Measurements from ENCODE around the gene ACVR2A.

Gene ACVR2A

DNA sequence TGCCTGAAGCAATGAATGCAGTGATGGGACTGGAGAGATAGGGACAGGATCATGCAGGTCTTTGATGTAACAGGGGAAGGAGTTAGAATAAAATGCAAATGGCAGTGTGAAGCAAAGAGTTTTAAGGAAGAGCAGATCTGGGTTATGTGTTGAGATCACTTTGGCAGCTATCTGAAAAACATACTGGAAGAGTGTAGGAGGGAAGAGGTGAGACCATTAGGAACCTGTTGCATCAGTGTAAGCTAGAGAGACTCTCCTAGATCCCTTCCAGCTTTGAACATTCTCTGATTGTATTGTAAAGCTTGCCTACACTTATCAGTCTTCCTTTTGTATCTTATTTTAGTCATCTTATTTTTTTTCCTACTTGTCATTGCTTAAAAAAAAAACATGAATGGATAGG, 10.5 kb downstream of the ACVR2A start:
- DNase-seq (ENCODE audit: low read depth in 2 of 2): no peak

GRCh38 chr2:147855977-147856376, 11.1 kb downstream of the ACVR2A start:
- DNase-seq (ENCODE audit: low read depth in 2 of 2): no peak

GRCh38 chr2:147860009-147860408, 15.2 kb downstream of the ACVR2A start:
- DNase-seq (ENCODE audit: low read depth in 2 of 2): no peak

GRCh38 chr2:147862859-147863516, 18.2 kb downstream of the ACVR2A start:
- DNase-seq (ENCODE audit: low read depth in 2 of 2): no peak

DNA sequence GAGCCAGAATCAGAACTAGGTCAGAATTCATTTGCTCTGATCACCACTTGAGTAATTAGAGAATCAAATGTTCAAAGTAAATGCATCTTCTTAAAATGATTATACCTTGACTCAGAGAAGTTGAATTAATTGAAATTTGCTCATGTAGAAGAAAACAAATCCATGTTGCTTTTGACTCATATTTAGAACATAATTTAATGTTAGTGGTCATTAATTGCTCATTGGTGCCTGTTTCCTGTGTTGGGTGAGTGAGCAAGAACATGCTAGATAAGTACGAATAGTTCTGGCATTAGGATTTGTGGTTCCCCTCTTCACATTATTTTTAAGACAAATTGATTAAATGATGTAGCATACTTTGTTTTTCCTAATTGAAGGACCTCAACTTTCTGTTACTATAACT, 19.0 kb downstream of the ACVR2A start:
- DNase-seq (ENCODE audit: low read depth in 2 of 2): no peak

GRCh38 chr2:147865560-147865959, 20.7 kb downstream of the ACVR2A start:
- no peak for DNase-seq (ENCODE audit: low read depth in 2 of 2)

DNA sequence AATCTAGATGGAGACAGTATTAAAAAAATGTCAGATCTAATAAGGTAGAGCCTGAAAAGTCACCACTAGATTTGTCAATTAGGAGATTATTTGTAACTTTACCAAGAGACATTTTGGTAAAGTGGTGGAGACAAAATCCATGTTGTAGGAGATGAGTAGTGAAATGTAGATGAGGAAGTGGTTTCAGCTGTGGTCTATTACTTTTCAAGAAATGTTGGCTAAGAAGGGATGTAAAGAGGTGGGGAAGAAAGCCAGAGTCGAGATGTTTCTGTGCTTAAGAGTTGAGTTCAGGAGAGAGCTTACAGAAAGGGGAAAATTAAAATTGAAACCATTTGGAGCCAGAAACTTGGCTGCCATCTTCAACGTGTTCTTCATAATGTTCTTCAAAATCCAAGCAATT, 22.2 kb downstream of the ACVR2A start:
- no peak for DNase-seq (ENCODE audit: low read depth in 2 of 2)

DNA sequence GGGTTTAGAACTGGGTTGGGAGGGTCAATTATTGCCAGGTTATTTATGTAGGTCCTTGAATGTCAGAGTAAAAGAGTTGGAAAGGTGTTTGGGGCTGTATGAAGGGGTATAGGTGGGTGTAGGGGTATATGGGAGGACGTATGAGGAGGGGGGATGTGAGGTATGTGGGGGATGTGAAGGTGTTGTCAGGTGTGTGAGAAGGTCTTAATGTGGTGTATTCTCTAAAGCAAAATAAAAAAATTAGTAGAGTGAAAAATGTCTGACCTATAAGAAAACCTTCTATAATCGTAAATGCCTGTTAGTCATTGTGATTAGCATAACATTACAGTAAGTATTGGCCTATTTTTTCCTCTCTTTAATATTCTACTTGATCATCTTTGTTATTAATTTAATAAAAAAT, 25.1 kb downstream of the ACVR2A start:
- DNase-seq (ENCODE audit: low read depth in 2 of 2): no peak

DNA sequence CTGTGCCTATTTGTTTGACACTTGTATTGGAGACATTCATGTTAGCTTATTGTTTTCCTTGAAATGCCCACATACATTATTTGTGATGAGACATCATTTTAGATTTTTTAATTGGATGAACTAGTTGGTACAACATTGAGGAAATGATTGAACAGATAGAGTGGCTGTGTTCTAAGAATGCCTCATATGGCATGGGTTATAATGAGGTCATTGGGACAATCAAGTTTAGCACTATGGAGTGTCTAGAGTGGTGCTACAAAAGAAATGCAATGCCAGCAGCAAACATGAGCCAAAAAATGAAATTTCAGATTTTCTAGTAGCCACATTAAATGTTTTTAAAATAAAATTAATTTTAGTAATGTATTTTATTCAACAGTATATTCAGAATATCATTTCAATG, 28.1 kb downstream of the ACVR2A start:
- DNase-seq (ENCODE audit: low read depth in 2 of 2): no peak

DNA sequence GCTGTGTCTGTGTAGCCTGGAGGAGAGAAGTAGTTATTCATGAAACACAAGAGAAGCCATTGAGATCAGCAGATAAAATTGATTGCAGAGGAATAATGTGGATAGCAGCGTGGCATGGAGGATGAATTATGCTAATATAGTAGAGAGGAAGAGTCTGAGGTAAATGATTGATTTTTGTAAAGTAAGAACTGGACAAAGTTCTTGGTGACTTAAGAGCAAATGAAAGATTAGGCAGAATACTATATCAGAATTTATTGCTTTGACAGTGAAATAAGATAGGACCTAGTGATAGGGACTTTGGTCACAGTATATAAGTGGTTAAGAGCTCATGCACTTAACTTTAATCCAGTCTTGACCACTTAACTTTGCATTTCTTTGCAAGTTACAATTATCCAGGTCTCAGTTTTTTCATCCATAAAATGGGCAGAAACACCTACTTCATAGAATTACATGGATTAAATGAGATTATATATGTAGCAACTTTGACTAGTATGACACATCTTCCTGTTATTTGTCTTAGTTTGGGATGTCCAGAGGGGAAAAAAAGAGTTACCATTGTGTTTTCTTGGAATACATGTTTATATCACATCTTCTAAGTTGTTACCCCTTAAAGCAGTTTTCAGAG, 29.1 kb downstream of the ACVR2A start:
- no peak for DNase-seq (ENCODE audit: low read depth in 2 of 2)

GRCh38 chr2:147879846-147880245, 35.0 kb downstream of the ACVR2A start:
- DNase-seq (ENCODE audit: low read depth in 2 of 2): no peak

DNA sequence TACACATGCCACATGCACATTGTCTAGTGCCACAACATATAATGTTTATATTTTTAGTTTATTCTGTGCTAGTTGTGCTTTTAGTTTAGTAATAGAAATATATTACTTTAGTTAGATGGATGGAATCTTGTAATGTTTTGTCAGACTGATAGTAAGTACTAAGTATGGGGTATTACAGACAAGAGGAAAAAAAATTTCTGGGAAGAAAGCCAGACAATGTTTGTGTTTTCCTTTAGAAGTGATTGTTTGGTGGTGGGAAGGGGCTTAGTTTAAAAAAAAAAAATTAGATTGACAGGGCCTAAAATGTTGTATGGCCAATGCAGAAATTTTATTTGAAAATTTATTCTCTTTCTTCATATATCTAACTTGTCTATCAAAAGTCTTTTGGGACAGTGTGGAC, 37.8 kb downstream of the ACVR2A start:
- no peak for DNase-seq (ENCODE audit: low read depth in 2 of 2)

GRCh38 chr2:147884830-147885229, 40.0 kb downstream of the ACVR2A start:
- DNase-seq (ENCODE audit: low read depth in 2 of 2): no peak

DNA sequence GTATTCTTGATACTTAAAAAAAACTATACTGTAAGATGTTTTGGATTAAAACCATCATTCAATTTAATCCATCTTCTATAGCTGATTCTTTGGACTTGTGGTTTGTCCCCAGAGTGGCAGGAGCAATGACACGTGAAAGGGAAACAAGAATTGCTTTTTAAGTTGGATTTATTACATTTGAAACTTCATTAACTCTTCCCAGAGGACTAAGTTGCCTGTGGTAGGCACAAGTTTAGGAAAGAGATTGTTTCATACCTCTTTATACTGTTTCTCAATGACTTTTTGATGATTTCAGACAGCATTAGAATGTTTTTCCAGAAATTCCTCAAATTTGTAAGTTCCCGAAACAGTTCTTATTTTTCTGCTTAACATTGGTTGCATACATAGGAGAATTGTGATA, 41.3 kb downstream of the ACVR2A start:
- DNase-seq (ENCODE audit: low read depth in 2 of 2): no peak

GRCh38 chr2:147888680-147889079, 43.9 kb downstream of the ACVR2A start:
- no peak for DNase-seq (ENCODE audit: low read depth in 2 of 2)

DNA sequence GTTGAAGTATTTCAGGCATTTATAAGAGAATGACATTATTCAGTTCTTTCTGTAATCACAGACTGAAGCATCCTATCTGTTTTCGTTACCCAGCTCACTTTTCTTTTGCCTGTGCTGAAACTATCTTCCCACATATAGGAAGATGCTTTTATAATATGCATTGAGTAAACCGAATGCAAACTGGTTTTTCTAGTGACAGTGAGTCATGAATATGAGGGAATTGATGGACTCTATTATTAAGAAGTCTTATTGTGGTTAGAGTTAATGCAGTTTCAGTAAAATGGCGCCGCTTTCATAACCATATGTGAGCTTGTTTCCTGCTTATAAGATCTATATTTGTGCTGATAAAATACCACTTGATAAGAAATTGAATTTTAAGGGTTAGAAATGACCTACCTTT, 59.2 kb downstream of the ACVR2A start:
- no peak for DNase-seq (ENCODE audit: low read depth in 2 of 2)

- no peak for DNase-seq (ENCODE audit: low read depth in 2 of 2)
Observed at GRCh38 chr2:147909178-147909577, 64.3 kb downstream of the ACVR2A start.

DNA sequence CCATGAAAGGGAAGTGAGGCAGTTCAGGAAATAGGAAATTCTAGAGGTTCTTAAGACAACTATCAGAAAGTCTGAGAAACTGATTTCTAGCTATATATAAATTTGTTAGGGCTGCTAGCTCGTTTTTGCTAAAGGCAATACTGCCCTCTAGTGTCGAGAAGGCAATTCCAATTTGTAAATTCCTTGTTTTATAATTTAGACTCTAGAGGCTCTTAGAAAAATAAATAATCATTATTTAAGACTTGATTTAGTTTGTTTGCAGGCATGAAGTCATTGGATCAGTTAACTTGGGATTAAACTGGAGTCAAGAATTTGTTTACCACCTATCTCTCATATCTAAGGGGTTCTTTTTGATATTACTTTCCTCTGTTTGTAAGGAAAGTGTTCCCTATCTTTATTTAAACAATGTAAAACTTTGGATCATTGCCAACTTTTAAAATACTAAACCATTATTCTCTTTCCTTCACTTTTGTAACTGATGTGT, 66.2 kb downstream of the ACVR2A start:
- no peak for DNase-seq (ENCODE audit: low read depth in 2 of 2)

GRCh38 chr2:147913701-147914480, 69.1 kb downstream of the ACVR2A start:
- DNase-seq (ENCODE audit: low read depth in 2 of 2): no peak

DNA sequence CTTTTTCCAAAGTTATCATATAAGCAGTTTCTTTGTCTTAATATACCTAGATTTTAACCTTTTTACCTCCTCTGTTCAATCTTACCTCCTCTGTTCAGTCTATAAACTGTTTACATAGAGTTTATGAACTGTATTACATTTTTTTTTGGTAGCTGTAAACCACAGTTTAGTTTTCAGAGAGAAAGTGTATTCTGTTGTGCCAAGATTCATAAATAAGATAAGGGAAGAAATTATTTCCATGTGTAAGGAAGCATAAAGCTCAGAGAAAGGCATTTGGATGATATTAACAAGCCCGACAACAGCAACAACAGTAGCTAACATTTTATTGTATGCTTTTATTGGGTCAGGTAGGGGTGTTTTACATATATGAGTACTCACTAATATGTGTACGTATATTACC, 71.2 kb downstream of the ACVR2A start:
- DNase-seq (ENCODE audit: low read depth in 2 of 2): no peak

GRCh38 chr2:147916723-147917122, 71.9 kb downstream of the ACVR2A start:
- DNase-seq (ENCODE audit: low read depth in 2 of 2): no peak

- no peak for DNase-seq (ENCODE audit: low read depth in 2 of 2)
Observed at GRCh38 chr2:147917161-147917560, 72.3 kb downstream of the ACVR2A start.

DNA sequence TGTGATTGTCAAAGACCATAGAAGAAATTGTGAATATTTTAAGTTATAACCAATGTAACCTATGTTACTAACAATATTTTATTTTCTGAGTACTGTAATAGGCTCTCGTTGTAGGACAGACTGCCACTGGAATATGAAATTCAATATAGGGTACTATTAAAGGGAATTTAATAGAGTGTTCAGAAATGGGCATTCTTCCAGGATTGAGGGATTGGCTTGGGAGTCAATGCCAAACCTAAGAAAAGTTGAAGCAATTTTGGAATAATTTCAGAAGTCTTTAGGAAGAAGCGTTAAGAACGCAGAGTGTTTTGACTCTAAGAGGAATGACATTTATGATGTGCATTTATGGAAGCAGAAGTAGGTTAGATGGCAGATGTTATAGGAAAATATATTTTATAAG, 79.0 kb downstream of the ACVR2A start:
- DNase-seq (ENCODE audit: low read depth in 2 of 2): no peak

Measured in activated CD8-positive, alpha-beta memory T cell treated with anti-CD3 and anti-CD28 coated beads for 4 hours (primary cell).